Neural progenitor cell (in vitro differentiated cells): ENCODE measurements around the gene GNB5. TPM values are rescaled to one million over a fixed set of nuclear protein-coding genes. Genes with fewer than 3 reads are reported as not detected.

Experiments used
- DNase-seq: peaks from one replicate; pipeline ENCODE4 v3.0.0-alpha.2; 2016; ENCODE audit warnings: low spot score
- H2AFZ ChIP-seq: fragments of 200-600 bp; sonication (generic); replicated peaks from 2 replicates; pipeline ENCODE4 v1.6.1; 2016; ENCODE audit warnings: antibody characterized with exemption
- H3F3A ChIP-seq: fragments of 200-600 bp; sonication (generic); 2 replicates; pipeline ENCODE4 v1.6.1; 2016; ENCODE audit warnings: antibody characterized with exemption, low read depth
- H3K27ac ChIP-seq: fragments of 200-600 bp; sonication (generic); 2 replicates; pipeline ENCODE4 v1.5.1; 2016; ENCODE audit warnings: mild to moderate bottlenecking
- H3K27me3 ChIP-seq: fragments of 200-600 bp; sonication (generic); 2 replicates; pipeline ENCODE4 v1.6.1; 2016; ENCODE audit warnings: mild to moderate bottlenecking, moderate library complexity
- H3K36me3 ChIP-seq: fragments of 200-600 bp; sonication (generic); 2 replicates; pipeline ENCODE4 v1.5.1; 2016
- H3K4me1 ChIP-seq: fragments of 200-600 bp; sonication (generic); 2 replicates; pipeline ENCODE4 v1.6.1; 2016; ENCODE audit warnings: mixed run types
- H3K4me2 ChIP-seq: fragments of 200-600 bp; sonication (generic); 2 replicates; pipeline ENCODE4 v1.6.1; 2016
- H3K4me3 ChIP-seq: fragments of 200-600 bp; sonication (generic); 2 replicates; pipeline ENCODE4 v1.5.1; 2016
- H3K79me2 ChIP-seq: fragments of 200-600 bp; sonication (generic); 2 replicates; pipeline ENCODE4 v1.6.1; 2016; ENCODE audit warnings: low read depth
- H3K9ac ChIP-seq: fragments of 200-600 bp; sonication (generic); 2 replicates; pipeline ENCODE4 v1.6.1; 2016
- H3K9me3 ChIP-seq: fragments of 200-600 bp; sonication (generic); 2 replicates; pipeline ENCODE4 v1.5.1; 2016; ENCODE audit warnings: low read depth
- H4K20me1 ChIP-seq: fragments of 200-600 bp; sonication (generic); 2 replicates; pipeline ENCODE4 v1.6.1; 2016; ENCODE audit warnings: low read depth
- H3K27ac Mint-ChIP-seq: 3 replicates; pipeline ENCODE4 v1.8.0; 2021; ENCODE audit warnings: mixed read lengths
- H3K27me3 Mint-ChIP-seq: 2 replicates; pipeline ENCODE4 v1.8.0; 2022; ENCODE audit warnings: low read depth, mild to moderate bottlenecking, inconsistent platforms, moderate library complexity, mixed read lengths; ENCODE audit not compliant: insufficient read depth
- H3K36me3 Mint-ChIP-seq: 3 replicates; pipeline ENCODE4 v1.8.0; 2021; ENCODE audit warnings: mixed read lengths
- H3K4me1 Mint-ChIP-seq: 3 replicates; pipeline ENCODE4 v1.8.0; 2021; ENCODE audit warnings: mixed read lengths
- H3K4me3 Mint-ChIP-seq: 3 replicates; pipeline ENCODE4 v1.8.0; 2021; ENCODE audit warnings: mild to moderate bottlenecking, moderate library complexity, mixed read lengths
- H3K9me3 Mint-ChIP-seq: 3 replicates; pipeline ENCODE4 v1.8.0; 2020; ENCODE audit warnings: mixed read lengths
- EZH2 ChIP-seq: fragments of 200-600 bp; sonication (generic); IDR thresholded peaks from 2 replicates; pipeline ENCODE4 v1.6.1; 2017; ENCODE audit warnings: antibody characterized with exemption, mild to moderate bottlenecking, moderate library complexity
- EZH2phosphoT487 ChIP-seq: fragments of 200-600 bp; sonication (generic); IDR thresholded peaks from 2 replicates; pipeline ENCODE4 v1.6.1; 2017; ENCODE audit warnings: antibody characterized with exemption
- total RNA-seq: library from RNA; depleted of rRNA; stranded (reverse); fragments of >200 nt; gene quantifications from 2 replicates; pipeline ENCODE4 v1.2.3, GENCODE V29; 2015; ENCODE audit warnings: low replicate concordance
- TF ChIP-seq, protein P1 (sequence below): fragments of 200-600 bp; sonication (generic); IDR thresholded peaks from 2 replicates; pipeline ENCODE4 v1.5.1; 2017; ENCODE audit warnings: antibody characterized with exemption, mild to moderate bottlenecking

Gene GNB5
- total RNA-seq, 1 donor from 2014 or later: 36.0 TPM

DNA sequence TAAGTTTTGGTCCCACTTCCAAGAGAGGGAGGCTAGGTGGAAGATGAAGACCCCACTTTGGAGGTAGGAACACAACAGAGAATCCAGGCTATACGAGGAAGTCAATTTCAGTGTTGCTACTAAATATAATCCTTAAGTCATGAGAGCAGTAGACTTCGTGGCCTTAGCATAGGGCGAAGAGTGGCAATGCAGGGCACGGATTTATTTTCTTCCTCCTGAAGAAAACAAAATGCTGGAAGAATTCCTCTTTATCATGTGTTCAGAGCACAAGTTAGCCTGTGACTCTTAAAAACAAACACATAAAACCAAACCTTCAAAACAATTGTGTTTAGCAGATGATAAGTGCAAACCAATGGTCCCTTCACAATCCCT lies 98.0 kb downstream of the GNB5 start:
- H3K9ac ChIP-seq: no peak overlapping the region
- H3K79me2 ChIP-seq: no peaks in the 10 kb centered on the region
- H4K20me1 ChIP-seq: no peaks in the 10 kb centered on the region
- Mint-ChIP-seq H3K27ac (no peak overlapping the region), H3K9me3 (peaks cover 13% of the 10 kb centered on the region), H3K4me1 (no peaks in the 10 kb centered on the region), H3K36me3 (no peaks in the 10 kb centered on the region), H3K4me3 (no peak overlapping the region), H3K27me3 (peaks cover 3% of the 10 kb centered on the region)
- H3K4me3 ChIP-seq: no peak overlapping the region
- H3K36me3 ChIP-seq: no peaks in the 10 kb centered on the region
- H2AFZ ChIP-seq: no peak overlapping the region
- no peak overlapping the region for H3K4me2 ChIP-seq
- no peak overlapping the region for H3K27ac ChIP-seq
- H3K9me3 ChIP-seq: no peaks in the 10 kb centered on the region
- H3F3A ChIP-seq: no peaks in the 10 kb centered on the region
- no peaks in the 10 kb centered on the region for H3K27me3 ChIP-seq
- TF ChIP-seq EZH2: no peak
- TF ChIP-seq, protein P1, sequence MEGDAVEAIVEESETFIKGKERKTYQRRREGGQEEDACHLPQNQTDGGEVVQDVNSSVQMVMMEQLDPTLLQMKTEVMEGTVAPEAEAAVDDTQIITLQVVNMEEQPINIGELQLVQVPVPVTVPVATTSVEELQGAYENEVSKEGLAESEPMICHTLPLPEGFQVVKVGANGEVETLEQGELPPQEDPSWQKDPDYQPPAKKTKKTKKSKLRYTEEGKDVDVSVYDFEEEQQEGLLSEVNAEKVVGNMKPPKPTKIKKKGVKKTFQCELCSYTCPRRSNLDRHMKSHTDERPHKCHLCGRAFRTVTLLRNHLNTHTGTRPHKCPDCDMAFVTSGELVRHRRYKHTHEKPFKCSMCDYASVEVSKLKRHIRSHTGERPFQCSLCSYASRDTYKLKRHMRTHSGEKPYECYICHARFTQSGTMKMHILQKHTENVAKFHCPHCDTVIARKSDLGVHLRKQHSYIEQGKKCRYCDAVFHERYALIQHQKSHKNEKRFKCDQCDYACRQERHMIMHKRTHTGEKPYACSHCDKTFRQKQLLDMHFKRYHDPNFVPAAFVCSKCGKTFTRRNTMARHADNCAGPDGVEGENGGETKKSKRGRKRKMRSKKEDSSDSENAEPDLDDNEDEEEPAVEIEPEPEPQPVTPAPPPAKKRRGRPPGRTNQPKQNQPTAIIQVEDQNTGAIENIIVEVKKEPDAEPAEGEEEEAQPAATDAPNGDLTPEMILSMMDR: no peak
- no peak for TF ChIP-seq EZH2phosphoT487
- no peak for DNase-seq
- H3K4me1 ChIP-seq: no peaks in the 10 kb centered on the region

DNA sequence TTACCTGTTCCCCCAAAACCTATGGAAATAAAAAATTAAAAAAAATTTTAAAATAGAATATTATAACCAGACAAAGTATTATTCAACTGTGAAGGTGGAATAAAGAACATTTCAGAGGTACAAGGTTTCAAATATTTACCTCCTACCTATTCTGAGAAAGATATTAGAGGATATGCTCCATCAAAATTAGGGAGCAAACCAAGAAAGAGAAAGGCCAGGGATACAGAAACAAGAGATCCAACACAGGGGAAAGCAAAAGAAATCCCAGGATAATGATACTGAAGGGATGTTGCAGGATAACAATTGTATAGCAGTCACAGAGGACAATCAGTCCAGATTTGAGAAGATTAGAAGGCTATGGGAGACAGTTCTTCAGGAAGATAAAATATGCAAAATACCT lies 101.0 kb downstream of the GNB5 start:
- Histone ChIP-seq H3K27ac (no peak overlapping the region), H3K36me3 (no peaks in the 10 kb centered on the region), H3F3A (no peaks in the 10 kb centered on the region), H3K4me3 (no peak overlapping the region), H3K9ac (no peak overlapping the region), H3K27me3 (no peaks in the 10 kb centered on the region), H4K20me1 (no peaks in the 10 kb centered on the region), H2AFZ (no peak overlapping the region), H3K9me3 (no peaks in the 10 kb centered on the region), H3K4me1 (no peaks in the 10 kb centered on the region), H3K4me2 (no peak overlapping the region), H3K79me2 (no peaks in the 10 kb centered on the region)
- TF ChIP-seq EZH2phosphoT487 (no peak), EZH2 (no peak)
- TF ChIP-seq, protein P1: no peak
- H3K36me3 Mint-ChIP-seq: no peaks in the 10 kb centered on the region
- H3K4me3 Mint-ChIP-seq: no peak overlapping the region
- no peaks in the 10 kb centered on the region for H3K4me1 Mint-ChIP-seq
- H3K27ac Mint-ChIP-seq: no peak overlapping the region
- peaks cover 2% of the 10 kb centered on the region for H3K27me3 Mint-ChIP-seq
- H3K9me3 Mint-ChIP-seq: peaks cover 13% of the 10 kb centered on the region
- DNase-seq: no peak

DNA sequence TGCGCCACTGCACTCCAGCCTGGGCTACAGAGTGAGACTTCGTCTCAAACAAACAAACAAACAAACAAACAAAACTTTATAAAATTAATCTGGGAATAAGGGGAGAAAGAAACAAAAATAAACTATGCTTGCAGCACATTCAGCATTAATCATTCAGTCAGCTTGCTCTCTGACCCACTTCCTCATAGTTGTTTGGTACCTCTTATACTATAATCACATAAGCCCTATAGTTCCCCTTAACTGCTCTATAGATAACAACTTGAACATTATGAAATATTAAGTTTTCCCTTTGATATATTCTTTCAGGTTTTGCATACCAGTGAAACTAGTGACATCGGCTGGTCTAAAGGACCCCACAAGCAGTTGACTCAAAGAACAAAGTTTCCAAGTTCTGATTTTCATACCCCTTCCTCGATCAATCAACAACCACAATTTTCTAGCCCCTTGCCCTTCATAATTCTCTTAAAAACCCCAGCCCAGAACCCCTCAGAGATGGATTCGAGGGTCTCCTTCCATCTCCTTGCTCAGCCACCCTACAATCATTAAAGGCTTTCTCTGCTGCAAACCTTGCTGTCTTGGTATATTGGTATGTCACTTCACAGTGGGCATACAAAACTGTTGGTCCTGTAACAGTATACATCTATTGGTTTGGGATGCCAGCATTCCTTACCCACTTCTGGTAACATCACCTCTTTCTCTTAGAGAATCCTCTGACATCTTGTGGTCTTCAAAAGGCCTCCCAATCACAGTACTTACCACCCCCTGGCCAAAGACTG lies 105.0 kb downstream of the GNB5 start:
- Mint-ChIP-seq H3K27me3 (peaks cover 2% of the 10 kb centered on the region), H3K9me3 (peaks cover 13% of the 10 kb centered on the region), H3K27ac (no peak overlapping the region), H3K36me3 (no peaks in the 10 kb centered on the region), H3K4me3 (no peak overlapping the region), H3K4me1 (no peaks in the 10 kb centered on the region)
- TF ChIP-seq, protein P1: no peak
- TF ChIP-seq EZH2 (no peak), EZH2phosphoT487 (no peak)
- Histone ChIP-seq H3F3A (no peaks in the 10 kb centered on the region), H3K27me3 (no peaks in the 10 kb centered on the region), H3K4me3 (no peak overlapping the region), H3K4me2 (no peak overlapping the region), H3K79me2 (no peaks in the 10 kb centered on the region), H3K27ac (no peak overlapping the region), H3K9me3 (no peaks in the 10 kb centered on the region), H4K20me1 (no peaks in the 10 kb centered on the region), H3K9ac (no peak overlapping the region), H2AFZ (no peak overlapping the region), H3K4me1 (peaks cover 7% of the 10 kb centered on the region), H3K36me3 (no peaks in the 10 kb centered on the region)
- DNase-seq: no peak
